Smooth muscle cell (in vitro differentiated cells): ENCODE data around the gene SLC25A20. TPM values are rescaled to one million over a fixed set of nuclear protein-coding genes. Genes with fewer than 3 reads are reported as not detected.

ENCODE experiments used
- DNase-seq: peaks from one replicate; lab custom pipeline; 2025; ENCODE audit not compliant: unreplicated experiment; lab: John Stamatoyannopoulos, UW
- H2AFZ ChIP-seq: fragments of 200-600 bp; sonication (generic); 2 replicates; pipeline ENCODE4 v1.6.0; 2016; ENCODE audit warnings: antibody characterized with exemption, low read depth, mild to moderate bottlenecking
- H3F3A ChIP-seq: fragments of 200-600 bp; sonication (generic); 2 replicates; pipeline ENCODE4 v1.6.0; 2017; ENCODE audit warnings: antibody characterized with exemption, low read depth
- H3K27ac ChIP-seq: fragments of 200-600 bp; sonication (generic); 2 replicates; pipeline ENCODE4 v1.5.1; 2016; ENCODE audit warnings: low read depth, mild to moderate bottlenecking
- H3K27me3 ChIP-seq: fragments of 200-600 bp; sonication (generic); 2 replicates; pipeline ENCODE4 v1.6.1; 2016; ENCODE audit warnings: low read depth, mild to moderate bottlenecking
- H3K36me3 ChIP-seq: fragments of 200-600 bp; sonication (generic); 2 replicates; pipeline ENCODE4 v1.5.1; 2016; ENCODE audit warnings: low read depth
- H3K4me1 ChIP-seq: fragments of 200-600 bp; sonication (generic); 2 replicates; pipeline ENCODE4 v1.5.1; 2016; ENCODE audit warnings: low read depth
- H3K4me2 ChIP-seq: fragments of 200-600 bp; sonication (generic); 2 replicates; pipeline ENCODE4 v1.6.0; 2016; ENCODE audit warnings: mild to moderate bottlenecking
- H3K4me3 ChIP-seq: fragments of 200-600 bp; sonication (generic); 2 replicates; pipeline ENCODE4 v1.5.1; 2016; ENCODE audit warnings: mild to moderate bottlenecking
- H3K79me2 ChIP-seq: fragments of 200-600 bp; sonication (generic); 2 replicates; pipeline ENCODE4 v1.6.0; 2016; ENCODE audit warnings: low read depth, mild to moderate bottlenecking
- H3K9ac ChIP-seq: fragments of 200-600 bp; sonication (generic); 2 replicates; pipeline ENCODE4 v1.6.0; 2016; ENCODE audit warnings: low read depth
- H3K9me3 ChIP-seq: fragments of 200-600 bp; sonication (generic); replicated peaks from 2 replicates; pipeline ENCODE4 v1.5.1; 2016; ENCODE audit warnings: low read depth
- H4K20me1 ChIP-seq: fragments of 200-600 bp; sonication (generic); 2 replicates; pipeline ENCODE4 v1.6.0; 2016; ENCODE audit warnings: low read depth
- CTCF ChIP-seq: fragments of 200-600 bp; sonication (generic); IDR thresholded peaks from 2 replicates; pipeline ENCODE4 v1.5.1; 2017; ENCODE audit warnings: borderline replicate concordance, mild to moderate bottlenecking, antibody characterized with exemption; ENCODE audit not compliant: insufficient read depth, poor library complexity, severe bottlenecking
- WGBS: methylation state at CpG from one replicate; pipeline ENCODE4 v1.1.7; 2016; ENCODE audit warnings: low lambda C conversion rate; 5-methylcytosine and 5-hydroxymethylcytosine counted together
- polyA plus RNA-seq: library from polyadenylated mRNA; unstranded; fragments of >200 nt; fragmentation: Nextera tagmentation; extraction: Ambion mirVana; gene quantifications from 2 replicates; pipeline ENCODE4 v1.2.1, GENCODE V29; 2016
- total RNA-seq: library from RNA; depleted of rRNA; stranded (reverse); fragments of >200 nt; gene quantifications from 2 replicates; pipeline ENCODE4 v1.2.3, GENCODE V29; 2014

The SLC25A20 gene
- total and polyA plus RNA-seq, 2 experiments from 2014 or later, result 8.9 to 12.1 TPM

GRCh38 chr3:48938689-48939088 lies 40.0 kb upstream of the SLC25A20 start:
- no peak overlapping the region for H3K9ac ChIP-seq
- no peaks in the 10 kb centered on the region for H3K4me1 ChIP-seq
- peaks cover 63% of the 10 kb centered on the region for H3K79me2 ChIP-seq
- peaks cover 5% of the 10 kb centered on the region for H3K36me3 ChIP-seq
- no peaks in the 10 kb centered on the region for H3F3A ChIP-seq
- no peak overlapping the region for H3K4me2 ChIP-seq
- no peak for TF ChIP-seq CTCF
- peaks cover 67% of the 10 kb centered on the region for H4K20me1 ChIP-seq
- H2AFZ ChIP-seq, result no peak overlapping the region
- WGBS, result 91% methylated on average over 3 of the region's 3 CpGs
- H3K9me3 ChIP-seq, result no peaks in the 10 kb centered on the region
- no peak for DNase-seq
- no peaks in the 10 kb centered on the region for H3K27me3 ChIP-seq
- H3K4me3 ChIP-seq, result no peak overlapping the region
- H3K27ac ChIP-seq, result no peak overlapping the region

- H3F3A ChIP-seq, result no peaks in the 10 kb centered on the region
- no peak for DNase-seq
- no peak overlapping the region for H3K27ac ChIP-seq
- no peak overlapping the region for H3K4me2 ChIP-seq
- TF ChIP-seq CTCF, result no peak
- H2AFZ ChIP-seq, result no peak overlapping the region
- no peak overlapping the region for H3K4me3 ChIP-seq
- no peak overlapping the region for H3K9ac ChIP-seq
- H3K79me2 ChIP-seq, result peaks cover 65% of the 10 kb centered on the region
- H3K4me1 ChIP-seq, result no peaks in the 10 kb centered on the region
- H3K9me3 ChIP-seq, result no peaks in the 10 kb centered on the region
- peaks cover 5% of the 10 kb centered on the region for H3K36me3 ChIP-seq
- H4K20me1 ChIP-seq, result peaks cover 67% of the 10 kb centered on the region
- H3K27me3 ChIP-seq, result no peaks in the 10 kb centered on the region
These were observed 39.5 kb upstream of the SLC25A20 start for GRCh38 chr3:48938156-48938555.

- no peak for DNase-seq
- 96% methylated on average over 4 of the region's 4 CpGs for WGBS
- peaks cover 81% of the 10 kb centered on the region for H4K20me1 ChIP-seq
These were observed 36.8 kb upstream of the SLC25A20 start for GRCh38 chr3:48935530-48935929.

More at GRCh38 chr3:48935530-48935929, 36.8 kb upstream of the SLC25A20 start:
- Histone ChIP-seq H3K9ac (no peak overlapping the region), H3K4me2 (no peak overlapping the region), H3K79me2 (peaks cover 88% of the 10 kb centered on the region), H2AFZ (no peak overlapping the region), H3K27me3 (no peaks in the 10 kb centered on the region), H3K9me3 (no peaks in the 10 kb centered on the region), H3K4me1 (no peaks in the 10 kb centered on the region), H3K4me3 (no peak overlapping the region), H3K36me3 (peaks cover 5% of the 10 kb centered on the region), H3F3A (no peaks in the 10 kb centered on the region), H3K27ac (no peak overlapping the region)
- TF ChIP-seq CTCF, result no peak
